ENCODE measurements around the gene N4BP3. TPM values are rescaled to one million over a fixed set of nuclear protein-coding genes. Genes with fewer than 3 reads are reported as not detected.

The N4BP3 gene
- polyA plus RNA-seq, 4 donors, result 4.1 to 5.8 (median 4.9) TPM

DNA sequence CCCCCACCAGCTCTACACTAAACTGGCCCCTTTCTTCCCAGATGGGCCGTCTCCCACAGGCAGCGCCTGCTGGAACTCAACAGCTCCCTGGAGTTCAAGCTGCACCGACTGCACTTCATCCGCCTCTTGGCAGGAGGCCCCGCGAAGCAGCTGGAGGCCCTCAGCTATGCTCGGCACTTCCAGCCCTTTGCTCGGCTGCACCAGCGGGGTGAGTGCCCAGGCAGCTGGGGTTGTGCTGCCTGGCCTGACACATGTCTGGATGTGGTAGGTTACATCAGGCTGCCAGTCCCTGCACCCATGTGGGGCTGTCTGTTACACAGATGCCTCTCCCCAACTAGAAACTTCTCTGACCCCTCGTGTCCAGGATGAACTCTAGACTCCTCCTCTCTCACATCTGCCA, 30.6 kb downstream of the N4BP3 start:
- DNase-seq (ENCODE audit: low read depth in 4 of 4, low spot score in 2 of 4), result no peak

DNA sequence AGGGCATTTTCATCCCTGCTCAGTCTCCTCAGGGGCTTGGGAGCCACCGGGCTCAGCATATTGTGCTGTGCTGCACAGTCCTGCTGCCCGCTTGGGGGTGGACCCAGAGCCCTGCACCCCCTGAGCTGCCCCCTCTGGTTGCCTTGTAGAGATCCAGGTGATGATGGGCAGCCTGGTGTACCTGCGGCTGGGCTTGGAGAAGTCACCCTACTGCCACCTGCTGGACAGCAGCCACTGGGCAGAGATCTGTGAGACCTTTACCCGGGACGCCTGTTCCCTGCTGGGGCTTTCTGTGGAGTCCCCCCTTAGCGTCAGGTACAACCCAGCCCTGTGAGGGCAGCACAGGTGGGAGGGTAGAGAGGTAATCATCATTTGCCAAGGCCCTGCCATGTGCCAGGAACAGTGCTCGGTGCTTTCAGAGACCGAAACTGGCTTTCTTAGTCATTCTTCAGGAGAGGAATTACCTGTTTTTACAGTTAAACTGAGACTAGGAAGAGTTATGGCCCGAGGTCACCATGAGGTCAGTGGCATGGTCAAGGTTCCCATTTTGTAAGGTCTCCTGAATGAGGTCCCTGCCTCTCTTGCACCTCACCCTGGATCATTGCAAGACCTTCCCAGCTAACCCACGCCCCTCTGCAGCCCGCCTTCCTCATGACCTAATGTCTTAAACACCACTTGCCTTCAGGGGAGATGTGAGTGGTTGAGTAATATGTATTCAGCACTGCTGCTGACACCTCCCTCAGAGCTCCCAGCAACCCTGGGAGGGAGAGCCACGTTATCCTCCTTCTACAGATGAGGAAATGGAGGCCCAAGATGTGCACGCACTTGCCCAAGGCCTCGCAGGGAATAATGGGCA, 32.9 kb downstream of the N4BP3 start:
- no peak for DNase-seq (ENCODE audit: low read depth in 4 of 4, low spot score in 2 of 4)

DNA sequence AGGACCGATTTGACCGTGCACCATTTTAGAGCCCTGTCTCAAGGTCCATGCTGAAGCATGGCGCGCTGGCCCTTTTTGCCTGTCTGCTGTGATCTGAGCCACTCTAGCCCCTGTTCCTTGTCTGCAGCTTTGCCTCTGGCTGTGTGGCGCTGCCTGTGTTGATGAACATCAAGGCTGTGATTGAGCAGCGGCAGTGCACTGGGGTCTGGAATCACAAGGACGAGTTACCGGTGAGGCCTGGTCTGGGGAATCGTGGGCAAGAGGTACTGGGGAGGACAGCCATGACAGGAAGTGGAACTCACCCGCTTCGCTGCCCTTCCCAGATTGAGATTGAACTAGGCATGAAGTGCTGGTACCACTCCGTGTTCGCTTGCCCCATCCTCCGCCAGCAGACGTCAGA, 34.1 kb downstream of the N4BP3 start:
- no peak for DNase-seq (ENCODE audit: low read depth in 4 of 4, low spot score in 2 of 4)

DNA sequence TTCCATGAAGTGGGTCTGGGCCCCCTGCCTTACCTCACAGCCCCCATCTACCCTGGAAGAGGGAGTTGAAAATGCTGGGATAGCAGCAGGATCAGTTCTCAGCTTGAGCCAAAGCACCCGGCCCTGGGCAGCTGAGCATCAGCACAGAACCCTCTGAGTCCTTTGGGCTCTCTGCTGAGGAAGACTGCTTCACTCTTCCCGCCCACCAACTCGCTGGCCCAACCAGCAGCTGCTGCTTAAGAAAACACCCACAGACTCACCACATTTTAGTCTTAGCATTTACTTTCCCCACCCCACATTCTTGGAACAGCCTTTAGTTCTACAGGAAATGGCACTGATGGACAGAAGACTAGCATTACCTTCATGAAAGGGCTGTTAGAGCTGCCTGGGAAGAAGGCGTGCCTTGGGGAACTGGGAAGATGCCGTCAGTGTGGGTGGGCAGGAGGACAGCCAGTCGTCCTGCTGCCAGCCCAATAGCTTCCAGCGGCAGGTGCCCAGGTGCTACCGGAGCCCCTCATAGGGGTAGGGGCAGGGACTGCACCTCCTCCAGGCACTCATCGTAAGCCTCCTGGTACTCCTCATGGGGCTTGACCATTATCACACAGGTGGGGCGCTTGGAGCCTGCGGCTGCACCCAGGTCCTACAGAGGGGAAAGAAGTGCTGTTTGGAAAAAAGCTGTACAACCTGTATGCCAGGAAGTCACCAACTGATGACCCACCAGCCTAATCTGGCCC, 36.0 kb downstream of the N4BP3 start:
- DNase-seq (ENCODE audit: low read depth in 4 of 4, low spot score in 2 of 4), result no peak

DNA sequence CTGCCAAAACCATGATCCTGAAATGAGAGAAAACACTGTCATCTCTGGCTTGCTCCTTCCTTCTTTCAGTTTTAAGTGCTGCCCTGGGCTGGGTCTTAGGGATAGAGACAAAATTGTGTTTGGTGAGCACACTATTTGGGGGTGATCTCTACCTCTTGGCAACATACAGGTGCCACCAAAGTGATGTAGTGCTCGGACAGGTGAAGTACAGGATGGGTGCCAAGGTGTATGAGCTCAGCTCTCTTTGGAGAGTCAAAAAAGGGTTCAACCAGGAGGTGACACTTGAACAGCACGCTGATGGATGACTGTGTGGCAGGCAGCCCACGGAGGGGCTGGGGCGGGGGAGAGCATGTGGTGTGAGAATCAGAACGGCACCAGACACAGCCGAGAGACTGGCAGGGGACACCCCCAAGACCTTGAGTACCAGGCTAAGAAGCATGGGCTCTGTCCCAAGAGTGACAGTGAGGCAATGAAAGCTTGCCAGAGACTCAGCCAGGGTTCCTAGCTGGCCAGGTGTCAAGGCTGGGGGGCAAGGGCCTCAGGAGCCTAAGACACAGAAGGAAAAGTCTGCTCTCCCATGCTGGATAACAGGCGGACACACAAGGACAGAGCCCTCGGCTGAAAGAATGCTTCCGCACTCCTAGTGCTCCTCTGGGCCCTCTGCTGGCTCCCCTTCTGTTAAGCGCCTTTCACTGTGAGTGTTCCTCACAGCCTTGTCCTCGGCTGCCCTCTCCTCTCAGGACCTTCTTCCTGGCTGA, 37.8 kb downstream of the N4BP3 start:
- DNase-seq (ENCODE audit: low read depth in 4 of 4, low spot score in 2 of 4), result no peak

DNA sequence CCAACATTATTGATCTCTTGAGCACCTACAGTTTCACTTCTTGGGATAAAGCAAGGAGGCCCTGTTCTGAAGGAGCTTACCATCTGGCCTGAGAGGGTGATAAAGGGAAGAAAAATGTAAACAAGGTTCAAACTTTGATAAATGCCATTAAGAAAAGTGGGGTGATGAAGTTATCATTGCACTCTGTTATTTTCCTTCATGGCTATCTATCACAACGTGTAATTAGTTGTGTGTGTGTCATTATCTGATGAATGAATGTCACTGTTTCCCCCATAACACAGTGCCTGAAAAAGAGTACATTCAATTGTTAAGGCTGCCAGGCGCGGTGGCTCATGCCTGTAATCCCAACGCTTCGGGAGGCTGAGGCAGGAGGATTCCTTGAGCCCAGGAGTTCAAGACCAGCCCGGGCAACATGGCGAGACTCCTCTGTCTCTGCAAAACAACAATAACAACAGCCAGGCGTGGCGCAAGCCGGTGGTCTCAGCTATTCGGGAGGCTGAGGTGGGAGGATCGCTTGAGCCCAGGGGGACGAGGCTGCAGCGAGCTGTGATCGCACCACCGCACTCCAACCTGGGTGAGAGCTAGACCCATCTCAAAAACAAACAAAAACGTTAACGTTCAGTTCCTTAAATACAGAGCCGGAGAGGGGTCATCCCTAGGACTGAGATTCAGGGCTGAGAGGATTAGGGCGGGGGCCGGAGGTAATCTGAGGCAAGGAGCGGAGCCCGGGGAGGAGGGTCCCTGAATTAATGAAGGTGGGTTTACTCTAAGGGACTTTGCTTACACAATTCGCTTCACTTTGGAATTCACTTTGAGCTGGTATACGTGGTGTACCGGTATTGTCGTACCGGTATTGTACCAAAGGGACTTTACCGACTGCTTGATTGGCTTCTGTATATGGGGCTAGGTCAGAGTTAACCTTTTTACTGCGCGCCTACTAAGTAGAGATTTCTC, 39.4 kb downstream of the N4BP3 start:
- DNase-seq (ENCODE audit: low read depth in 4 of 4, low spot score in 2 of 4), result no peak

DNA sequence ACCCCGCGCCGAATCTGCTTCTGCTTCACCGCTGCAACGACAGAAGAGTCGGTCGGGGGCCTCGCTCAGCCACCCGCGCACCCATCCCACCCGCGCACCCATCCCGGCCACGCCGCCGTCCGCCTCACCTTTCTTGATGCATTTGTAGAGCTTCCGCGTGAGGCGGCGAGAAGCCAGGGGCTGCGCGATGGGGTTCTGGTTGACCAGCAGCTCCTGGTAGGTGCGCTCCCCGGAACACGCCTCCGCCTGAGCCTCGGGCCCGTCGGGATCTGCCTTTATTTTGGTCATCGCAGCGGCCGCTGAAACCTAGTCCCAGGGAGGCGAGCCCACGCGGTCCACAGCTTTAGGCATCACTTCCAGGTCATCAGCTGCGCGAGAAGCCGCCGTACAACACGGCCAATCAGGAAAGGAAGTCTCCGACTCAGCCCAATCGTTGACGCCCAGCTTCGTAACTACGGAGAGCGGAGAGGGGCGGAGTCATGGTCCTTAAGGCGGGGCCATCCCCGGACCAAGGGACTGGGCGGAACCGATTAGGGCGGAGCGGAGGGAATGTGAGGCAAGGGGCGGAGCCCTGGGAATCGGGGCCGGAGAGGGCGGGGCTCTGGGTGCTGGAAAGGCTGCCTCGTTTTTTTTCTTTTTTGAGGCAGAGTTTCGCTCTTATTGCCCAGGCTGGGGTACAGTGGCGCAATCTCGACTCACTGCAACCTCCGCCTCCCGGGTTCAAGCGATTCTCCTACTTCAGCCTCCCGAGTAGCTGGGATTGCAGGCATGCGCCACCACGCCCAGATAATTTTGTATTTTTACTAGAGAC, 40.4 kb downstream of the N4BP3 start, which contains the start of gene NHP2:
NHP2 (minus strand) TSS at position 356 of the 811 bp plus-strand sequence; CDS start at position 288, 68 bp downstream.
- DNase-seq (ENCODE audit: low read depth in 4 of 4, low spot score in 2 of 4), result peak; percentile 91 to 99 (median 98)

DNA sequence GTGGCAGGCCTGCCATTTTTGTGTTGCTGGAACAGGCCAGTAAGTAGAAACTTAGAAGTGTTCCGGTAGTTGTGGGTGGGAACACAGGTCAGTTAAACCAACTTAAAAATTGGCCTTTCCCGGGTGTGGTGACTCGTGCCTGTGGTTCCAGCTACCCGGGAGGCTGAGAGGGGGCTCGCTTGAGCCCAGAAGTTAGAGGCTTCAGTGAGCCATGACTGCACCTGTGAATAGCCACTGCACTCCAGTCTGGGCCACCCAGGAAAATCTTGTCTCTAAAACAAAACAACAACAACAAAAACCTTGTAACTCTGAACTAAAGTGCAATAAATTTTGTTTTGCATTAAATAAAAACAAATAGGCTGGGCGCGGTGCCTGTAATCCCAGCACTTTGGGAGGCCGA, 41.7 kb downstream of the N4BP3 start:
- no peak for DNase-seq (ENCODE audit: low read depth in 4 of 4, low spot score in 2 of 4)

DNA sequence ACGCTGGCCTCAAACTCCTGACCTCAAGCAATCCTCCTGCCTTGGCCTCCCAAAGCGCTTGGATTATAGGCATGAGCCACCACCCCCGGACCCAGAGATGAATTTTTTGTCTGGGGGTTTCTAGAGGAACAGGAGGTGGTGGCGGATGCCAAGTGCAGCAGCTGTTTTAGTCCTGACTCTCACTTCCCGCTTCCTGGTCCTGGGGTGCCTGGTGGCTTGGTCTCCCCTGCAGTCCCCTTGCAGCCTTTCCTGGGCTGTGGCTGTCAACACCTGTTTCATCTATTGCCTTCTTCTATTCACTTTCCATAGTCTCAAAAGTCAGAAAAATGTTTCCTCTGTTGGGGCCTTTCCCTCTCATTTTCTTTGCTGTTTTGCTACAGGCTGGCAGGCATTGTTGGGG, 46.8 kb downstream of the N4BP3 start:
- no peak for DNase-seq (ENCODE audit: low read depth in 4 of 4, low spot score in 2 of 4)

DNA sequence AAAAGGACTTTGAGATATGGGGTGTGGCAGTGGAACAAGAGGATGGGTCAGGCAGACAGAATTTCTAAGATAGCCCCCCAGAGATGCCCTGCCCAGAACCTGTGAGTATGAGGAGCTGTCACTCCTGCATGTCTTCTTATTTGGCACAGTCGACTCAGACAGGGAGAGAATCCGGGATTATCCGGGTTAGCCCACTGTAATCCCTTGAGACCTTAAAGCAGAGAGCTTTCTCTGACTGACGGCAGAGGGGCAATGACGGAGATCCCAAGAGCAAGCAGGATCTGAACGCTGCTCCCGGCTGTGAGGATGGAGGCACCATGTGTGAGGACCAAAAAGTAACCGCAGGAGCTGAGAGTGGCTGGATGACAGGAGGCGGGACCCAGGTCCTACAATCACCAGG, 49.1 kb downstream of the N4BP3 start:
- no peak for DNase-seq (ENCODE audit: low read depth in 4 of 4, low spot score in 2 of 4)

DNA sequence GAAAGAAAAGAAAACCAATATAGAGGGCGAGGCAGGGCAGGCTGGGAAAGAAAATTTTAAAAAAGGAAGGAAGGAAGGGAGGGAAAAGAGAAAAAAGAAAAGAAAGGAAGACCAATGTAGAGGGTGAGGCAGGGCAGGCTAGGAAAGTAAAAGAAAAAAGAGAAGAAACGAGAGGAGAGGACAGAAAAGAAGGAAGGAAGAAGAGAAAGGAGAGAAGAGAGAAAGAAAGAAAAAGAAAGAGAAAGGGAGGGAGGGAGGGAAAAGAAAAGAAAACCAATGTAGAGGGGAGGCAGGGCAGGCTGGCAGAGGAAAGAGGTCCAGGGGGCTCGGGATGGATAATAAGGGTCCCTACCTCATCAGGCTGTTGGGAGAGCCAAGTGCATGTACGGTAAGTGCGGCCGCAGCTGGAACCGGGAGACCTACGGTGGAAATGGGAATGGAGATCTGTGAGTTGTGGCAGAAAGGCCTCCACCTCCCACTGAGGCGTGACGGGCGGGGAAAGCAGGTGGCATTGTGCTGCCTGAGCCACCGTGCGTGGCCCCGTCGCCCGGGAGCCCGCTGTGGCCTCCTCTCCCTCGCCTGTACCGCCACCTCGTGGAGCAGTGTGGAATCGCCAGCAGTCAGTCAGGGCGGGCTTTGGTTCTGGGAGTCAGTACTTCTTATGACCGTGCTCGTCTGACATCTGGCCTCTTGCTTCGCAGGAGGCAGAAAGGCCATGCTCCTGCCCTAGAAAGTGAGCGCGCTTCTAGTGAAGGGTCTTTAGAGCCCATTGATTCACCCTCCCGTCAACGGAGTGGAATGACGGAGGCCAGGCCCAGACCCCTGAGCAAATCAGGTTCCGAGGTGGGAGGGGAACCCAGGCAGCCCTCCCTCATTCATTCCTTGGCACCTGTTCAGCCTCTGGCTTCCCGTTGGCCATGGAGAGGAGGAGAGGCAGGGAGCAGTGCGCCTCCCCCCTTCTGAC, 50.7 kb downstream of the N4BP3 start:
- DNase-seq (ENCODE audit: low read depth in 4 of 4, low spot score in 2 of 4), result peak; percentile 53 to 83 (median 57)

DNA sequence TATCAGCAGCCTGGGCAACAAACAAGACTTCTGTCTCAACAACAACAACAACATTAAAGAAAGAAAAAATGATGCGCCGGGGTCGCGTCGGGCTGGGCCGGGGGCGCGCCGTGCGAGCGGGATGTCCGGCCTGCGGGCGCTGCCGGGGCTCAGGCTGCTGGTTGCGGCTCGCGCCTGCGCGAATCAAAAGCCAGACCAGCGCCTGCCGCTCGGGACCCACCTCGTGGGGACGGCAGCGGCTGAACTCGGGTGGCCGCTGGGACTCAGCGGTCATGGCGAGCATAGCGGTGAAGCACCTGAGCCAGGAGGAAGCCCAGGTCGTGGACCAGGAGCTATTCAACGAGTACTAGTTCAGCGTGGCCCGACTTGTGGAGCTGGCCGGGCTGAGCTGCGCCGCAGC, 52.2 kb downstream of the N4BP3 start:
- DNase-seq (ENCODE audit: low read depth in 4 of 4, low spot score in 2 of 4), result no peak

DNA sequence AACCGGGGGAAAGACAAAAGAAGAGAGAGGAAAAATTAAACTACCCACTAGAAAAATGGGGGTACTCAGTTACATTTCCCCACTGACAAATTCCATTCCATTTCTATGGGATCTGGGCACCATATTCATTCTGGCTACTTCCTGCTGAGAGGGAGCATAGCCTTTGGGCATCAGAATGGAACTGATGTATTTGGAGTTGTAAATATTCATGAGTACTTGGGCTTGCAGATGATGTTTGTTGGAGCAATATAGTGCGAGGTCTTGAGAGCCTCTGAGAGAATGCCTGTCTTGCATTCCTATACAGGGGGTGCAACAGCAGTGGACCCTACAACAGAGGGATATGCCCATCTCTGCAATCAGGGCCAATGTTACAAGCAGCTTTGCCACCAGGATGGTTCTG, 57.1 kb downstream of the N4BP3 start:
- no peak for DNase-seq (ENCODE audit: low read depth in 4 of 4, low spot score in 2 of 4)

DNA sequence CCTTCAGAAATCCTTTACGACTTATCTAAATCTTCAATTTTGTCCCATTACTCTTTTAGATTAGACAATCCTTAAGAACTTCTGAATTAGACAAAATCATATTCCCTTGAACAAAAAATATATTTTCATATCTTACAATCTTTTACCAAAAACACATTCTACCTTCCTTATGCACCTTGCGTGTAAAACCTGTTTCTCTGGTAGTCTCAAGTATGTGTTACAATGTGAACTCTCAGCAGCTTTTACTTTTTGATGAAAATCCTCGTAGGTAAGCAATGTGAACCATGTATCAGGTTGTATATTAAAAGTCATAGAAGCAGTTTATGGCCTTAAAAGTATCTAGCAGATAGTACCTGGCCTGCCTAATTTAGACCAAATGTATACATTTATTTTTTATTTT, 61.1 kb downstream of the N4BP3 start:
- no peak for DNase-seq (ENCODE audit: low read depth in 4 of 4, low spot score in 2 of 4)

All from left renal cortex interstitium (tissue), 4 donors.